Muscle of back (tissue), 11 donors: ENCODE results near the gene DTNB. TPM values are rescaled to one million over a fixed set of nuclear protein-coding genes. Genes with fewer than 3 reads are reported as not detected.
A peak's percentile ranks its signal among the peaks of the same experiment; 100 is the strongest.

Experiments
- DNase-seq, 3 donors: peaks; one replicate each; pipeline versions ENCODE4 v3.0.0 to v3.0.0-alpha.2; 2013
- polyA plus RNA-seq, 10 donors: library from polyadenylated mRNA; unstranded; fragments of 120-200 nt; gene quantifications; one replicate each; pipeline ENCODE4 v1.2.1, GENCODE V29; 2013; ENCODE audit not compliant: insufficient read length in 10 of 10

DTNB gene
- polyA plus RNA-seq, 10 donors, result 3.5 to 9.1 (median 5.5) TPM

- no peak for DNase-seq
Observed at GRCh38 chr2:25386971-25387875, 286.2 kb downstream of the DTNB start.

- DNase-seq, result no peak
Observed at GRCh38 chr2:25385910-25386309, 287.5 kb downstream of the DTNB start.

GRCh38 chr2:25383806-25384205, 289.6 kb downstream of the DTNB start:
- DNase-seq, result no peak

- DNase-seq, result no peak
Observed at GRCh38 chr2:25381502-25381901, 291.9 kb downstream of the DTNB start.

- DNase-seq, result peak; percentile 59 to 73 (median 67)
Observed at GRCh38 chr2:25380586-25381375, 292.6 kb downstream of the DTNB start.

- DNase-seq, result no peak
Observed at GRCh38 chr2:25380023-25380422, 293.4 kb downstream of the DTNB start.

GRCh38 chr2:25379535-25379934, 293.8 kb downstream of the DTNB start:
- no peak for DNase-seq

- DNase-seq, result no peak
Observed at GRCh38 chr2:25378731-25379490, 294.5 kb downstream of the DTNB start.

- DNase-seq, result no peak
Observed at GRCh38 chr2:25377822-25378421, 295.5 kb downstream of the DTNB start.

GRCh38 chr2:25376750-25377621, 296.4 kb downstream of the DTNB start:
- DNase-seq, result peak; percentile 88 to 93 (median 90)

GRCh38 chr2:25375989-25376545, 297.3 kb downstream of the DTNB start:
- DNase-seq, result no peak

- no peak for DNase-seq
Observed at GRCh38 chr2:25375371-25375988, 297.9 kb downstream of the DTNB start.

- no peak for DNase-seq
Observed at GRCh38 chr2:25374827-25375226, 298.6 kb downstream of the DTNB start.

GRCh38 chr2:25374411-25374810, 299.0 kb downstream of the DTNB start:
- DNase-seq, result no peak

- peak in 2 of 3 donors; percentile 36 for DNase-seq
Observed at GRCh38 chr2:25373269-25373981, 300.0 kb downstream of the DTNB start.

GRCh38 chr2:25372405-25373268, 300.7 kb downstream of the DTNB start:
- DNase-seq, result no peak

- DNase-seq, result no peak
Observed at GRCh38 chr2:25371253-25372241, 301.8 kb downstream of the DTNB start.
